HepG2 (cell line): Measurements from ENCODE around the gene C1RL. TPM values are rescaled to one million over a fixed set of nuclear protein-coding genes. Genes with fewer than 3 reads are reported as not detected.

ENCODE experiments used
- ATAC-seq: fragments of 200-7000 bp; cut with Tn5 transposase; 3 replicates; pipeline ENCODE4 v1.9.1; 2020; ENCODE audit warnings: mild to moderate bottlenecking, moderate library complexity
- BruUV-seq: library from RNA; stranded (reverse); fragments of 400-500 nt; replicated peaks from 2 replicates; lab custom pipeline; 2021; lab: Mats Ljungman, UMichigan
- CTCF ChIA-PET: fragments of 300-600 bp; formaldehyde crosslinking; extraction: SDS; loops from one replicate; lab custom pipeline; 2021; ENCODE audit warnings: low total read pairs, inconsistent platforms, low intra/inter-chr PET ratio; lab: Yijun Ruan, JAX
- POLR2A ChIA-PET: fragments of 350-600 bp; sonication (Branson Sonifier 250); formaldehyde crosslinking; loops from one replicate; lab custom pipeline; 2020; ENCODE audit warnings: antibody characterized with exemption, inconsistent platforms; lab: Yijun Ruan, JAX
- DNase-seq: peaks from one replicate; pipeline ENCODE4 v3.0.0-alpha.2; 2015; ENCODE audit warnings: low spot score
- FAIRE-seq: peaks from 3 replicates; lab custom pipeline; 2011; peaks lifted over from hg19 to GRCh38; lab: Jason Lieb, UNC
- H2AFZ ChIP-seq: one replicate; pipeline ENCODE4 v1.6.1; 2011; ENCODE audit warnings: low read length, inconsistent platforms
- H3K27ac ChIP-seq: fragments of 300-600 bp; 3 replicates; pipeline ENCODE4 v1.8.0; 2011; ENCODE audit warnings: mixed run types, mild to moderate bottlenecking, mixed read lengths, low read length, inconsistent platforms; ENCODE audit not compliant: insufficient read depth; ENCODE audit errors: extremely low read length
- H3K27me3 ChIP-seq, 2 experiments: fragments of 200-600 bp in 1 of 2; 2 replicates in 1 of 2; 3 replicates in 1 of 2; pipeline versions ENCODE4 v1.6.0 to v1.8.0; 2011; ENCODE audit warnings: low read length in 2 of 2, mild to moderate bottlenecking in 2 of 2, moderate library complexity in 2 of 2, inconsistent platforms in 1 of 2; ENCODE audit not compliant: insufficient read depth in 2 of 2, control insufficient read depth in 1 of 2
- H3K36me3 ChIP-seq, 2 experiments: fragments of 200-600 bp in 1 of 2; replicated peaks in 1 of 2; 2 replicates in 1 of 2; 3 replicates in 1 of 2; pipeline versions ENCODE4 v1.5.1 to v1.8.0; 2011; ENCODE audit warnings: low read length in 2 of 2, inconsistent platforms in 1 of 2; ENCODE audit not compliant: insufficient read depth in 2 of 2, control insufficient read depth in 1 of 2
- H3K4me1 ChIP-seq: 2 replicates; pipeline ENCODE4 v1.5.1; 2012; ENCODE audit warnings: low read length, inconsistent platforms; ENCODE audit not compliant: insufficient read depth
- H3K4me2 ChIP-seq: 2 replicates; pipeline ENCODE4 v1.6.0; 2011; ENCODE audit warnings: low read depth, low read length, inconsistent platforms
- H3K4me3 ChIP-seq, 3 experiments: fragments of 200-600 bp in 1 of 3; sonication (generic), shearing (Covaris generic) in 1 of 3; replicated peaks in 1 of 3; 2 replicates each; pipeline ENCODE4 v1.5.1; 2011 to 2016; ENCODE audit warnings: low read length in 3 of 3, inconsistent platforms in 2 of 3, low read depth in 2 of 3, mild to moderate bottlenecking in 2 of 3, control low read depth in 1 of 3, mixed read lengths in 1 of 3; ENCODE audit not compliant: insufficient read depth in 1 of 3
- H3K79me2 ChIP-seq: one replicate; pipeline ENCODE4 v1.6.1; 2011; ENCODE audit warnings: low read length, inconsistent platforms; ENCODE audit not compliant: insufficient read depth
- H3K9ac ChIP-seq: 2 replicates; pipeline ENCODE4 v1.6.0; 2011; ENCODE audit warnings: mild to moderate bottlenecking, low read depth, low read length, inconsistent platforms; ENCODE audit not compliant: insufficient read depth
- H3K9me3 ChIP-seq: 2 replicates; pipeline ENCODE4 v1.5.1; 2012; ENCODE audit warnings: mild to moderate bottlenecking, low read length
- H4K20me1 ChIP-seq: 2 replicates; pipeline ENCODE4 v1.6.0; 2011; ENCODE audit warnings: inconsistent platforms, mild to moderate bottlenecking, low read length, moderate library complexity; ENCODE audit not compliant: insufficient read depth
- ATF7 ChIP-seq, 2 experiments: fragments of 450-650 bp in 1 of 2; sonication (generic) in 1 of 2; formaldehyde crosslinking in 1 of 2; IDR thresholded peaks; 2 replicates each; pipeline versions ENCODE4 v1.4.0 to v1.6.1; 2016 to 2020; ENCODE audit warnings: antibody characterized with exemption in 1 of 2, mild to moderate bottlenecking in 1 of 2, missing genetic modification reagents in 1 of 2
- FOXK1 ChIP-seq: sonication (generic); formaldehyde crosslinking; IDR thresholded peaks from 2 replicates; pipeline ENCODE4 v1.4.0; 2020; ENCODE audit warnings: low read depth, missing genetic modification reagents, borderline replicate concordance
- ZNF121 ChIP-seq: sonication (generic); formaldehyde crosslinking; IDR thresholded peaks from 2 replicates; pipeline ENCODE4 v1.5.0; 2020; ENCODE audit warnings: mild to moderate bottlenecking, missing genetic modification reagents
- ZNF687 ChIP-seq: sonication (generic); formaldehyde crosslinking; IDR thresholded peaks from 2 replicates; pipeline ENCODE4 v1.5.1; 2020; ENCODE audit warnings: mild to moderate bottlenecking, missing genetic modification reagents, moderate library complexity
- WGBS: methylation state at CpG from one replicate; pipeline ENCODE4 v1.1.6; 2017; ENCODE audit warnings: low lambda C conversion rate; 5-methylcytosine and 5-hydroxymethylcytosine counted together
- in situ Hi-C: cut with HindIII; loops from 2 replicates; pipeline ENCODE4 v1.10.0; 2017; ENCODE audit warnings: low pct_unique_long_range_greater_than_20kb; ENCODE audit not compliant: extremely low pct_ligation_motif_present
- intact Hi-C: fragments of 100-400 bp; cut with micrococcal nuclease; formaldehyde crosslinking; loops from one replicate; pipeline ENCODE4 v1.10.0; 2022; ENCODE audit not compliant: unreplicated experiment
- polyA plus RNA-seq, 8 experiments: library from polyadenylated mRNA; depleted of rRNA in 3 of 8; stranded (reverse) in 7 of 8; unstranded in 1 of 8; fragments of >200 nt; fragmentation: Illumina TruSeq in 4 of 8; extraction: Trizol in 4 of 8; gene quantifications; 2 replicates each; pipeline versions ENCODE4 v1.2.1 to v1.2.3, GENCODE V29; 2011 to 2016; ENCODE audit warnings: low read depth in 4 of 8, missing spikeins in 1 of 8, mixed read lengths in 1 of 8; ENCODE audit not compliant: insufficient read depth in 1 of 8
- total RNA-seq, 5 experiments: library from RNA; depleted of rRNA; stranded (reverse); fragments of >200 nt; fragmentation: Illumina TruSeq; extraction: Trizol; gene quantifications; 2 replicates each; pipeline ENCODE4 v1.2.3, GENCODE V29; 2016; ENCODE audit warnings: low read depth in 1 of 5

Gene C1RL
- total and polyA plus RNA-seq, 2 of the 13 experiments (the other 11 are each of a cell fraction or from before 2014, with no cell fraction given): 28.9 to 53.1 TPM

- TF ChIP-seq ZNF687: peak; percentile 79
Observed at GRCh38 chr12:7127916-7128626, 19.1 kb upstream of the C1RL start (continued).

DNA sequence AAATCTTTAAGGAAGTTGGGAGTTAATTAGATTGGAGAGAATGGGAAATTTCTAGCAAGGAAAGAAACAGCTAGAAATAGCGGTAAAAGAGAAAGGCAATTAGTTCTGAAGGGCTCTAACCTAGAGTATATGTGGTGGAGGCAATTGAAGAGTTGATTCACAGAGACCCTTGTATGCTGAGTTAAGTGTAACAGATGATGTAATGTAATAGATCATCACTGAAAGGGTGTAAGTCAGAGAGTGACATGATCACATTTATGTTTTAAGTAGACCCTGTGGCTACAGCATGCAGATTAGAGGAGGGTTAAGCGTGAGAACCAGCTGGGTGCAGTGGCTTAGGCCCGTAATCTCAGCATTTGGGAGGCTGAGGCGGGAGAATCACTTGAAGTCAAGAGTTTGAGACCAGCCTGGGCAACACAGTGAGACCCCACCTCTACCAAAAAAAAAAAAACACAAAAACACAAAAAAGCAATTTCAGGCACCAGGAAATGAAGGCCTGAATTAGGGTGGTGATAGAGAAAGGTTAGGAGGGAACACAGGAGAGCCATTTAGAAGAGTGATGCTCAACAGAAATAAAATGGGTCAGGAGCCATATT is 16.7 kb upstream of the C1RL start:
- H3K4me1 ChIP-seq: peaks cover 87% of the 10 kb centered on the region
- no peaks in the 10 kb centered on the region for H3K9me3 ChIP-seq
- DNase-seq: no peak
- no peak overlapping the region for H2AFZ ChIP-seq
- no TSS peak for BruUV-seq
- 97% methylated on average over 4 of the region's 4 CpGs for WGBS
- H4K20me1 ChIP-seq: no peaks in the 10 kb centered on the region; the same call in 1 of the 2 replicates
- peaks cover 3% of the 10 kb centered on the region in 2 experiments; a peak in 2 of 5 replicates for H3K36me3 ChIP-seq
- H3K27ac ChIP-seq: peak overlapping the region; percentile 77
- peak; percentile 77 for TF ChIP-seq ATF7 (IDR thresholded peaks at IDR 0.05)
- TF ChIP-seq ATF7 (CRISPR knock-in tag; IDR thresholded peaks at IDR 0.05): no peak
- TF ChIP-seq FOXK1 (CRISPR knock-in tag): no peak
- 0 out of 2 replicates have a peak, but pooled peaks have one; percentile 57 for TF ChIP-seq ZNF121 (CRISPR knock-in tag)
- no peak overlapping the region; a peak in 1 of 6 replicates for H3K4me3 ChIP-seq
- in situ Hi-C loops: no loop called here
- no peak for ATAC-seq
- POLR2A ChIA-PET: interaction anchor here (1.0 to 4.6 kb wide), 3 partner anchors 18 to 182 kb away, joined by 3 to 88 read pairs (median 3); partner anchors contain the start of genes C12orf57, C1RL and RNU7-1
- no peak for FAIRE-seq
- intact Hi-C loops: no loop called here
- H3K4me2 ChIP-seq: no peak overlapping the region; the same call in 1 of the 2 replicates
- no peak overlapping the region for H3K9ac ChIP-seq
- no peaks in the 10 kb centered on the region; a peak in 1 of 5 replicates for H3K27me3 ChIP-seq
- CTCF ChIA-PET: no interaction called here
- peaks cover 13% of the 10 kb centered on the region for H3K79me2 ChIP-seq
